RWPE2 (cell line): Measurements from ENCODE around the gene ZBTB12.

ENCODE experiments used
- ATAC-seq: fragments of 200-7000 bp; cut with Tn5 transposase; 3 replicates; pipeline ENCODE4 v1.9.1; 2021; ENCODE audit warnings: low read depth
- DNase-seq: peaks from one replicate; pipeline ENCODE4 v3.0.0-alpha.2; 2020; ENCODE audit warnings: low spot score
- H3K27ac ChIP-seq: fragments of 450-650 bp; 2 replicates; pipeline ENCODE4 v1.5.1; 2017; ENCODE audit warnings: mild to moderate bottlenecking; ENCODE audit not compliant: poor library complexity, severe bottlenecking
- H3K27me3 ChIP-seq: fragments of 250-450 bp; sonication (Bioruptor Pico); 2 replicates; pipeline ENCODE4 v1.5.1; 2021; ENCODE audit warnings: mild to moderate bottlenecking, moderate library complexity; ENCODE audit not compliant: insufficient read depth, poor library complexity, severe bottlenecking
- H3K36me3 ChIP-seq: fragments of 250-450 bp; sonication (Bioruptor Pico); 2 replicates; pipeline ENCODE4 v1.5.1; 2020; ENCODE audit warnings: low read depth, mild to moderate bottlenecking, moderate library complexity
- H3K4me1 ChIP-seq: fragments of 250-450 bp; sonication (Bioruptor Pico); 2 replicates; pipeline ENCODE4 v1.5.1; 2021; ENCODE audit warnings: mild to moderate bottlenecking, moderate library complexity; ENCODE audit not compliant: insufficient read depth, poor library complexity, severe bottlenecking
- H3K4me3 ChIP-seq: fragments of 250-450 bp; sonication (Bioruptor Pico); 2 replicates; pipeline ENCODE4 v1.5.1; 2021; ENCODE audit warnings: mild to moderate bottlenecking, moderate library complexity; ENCODE audit not compliant: severe bottlenecking
- H3K9me3 ChIP-seq: fragments of 250-450 bp; sonication (Bioruptor Pico); 2 replicates; pipeline ENCODE4 v1.5.1; 2021; ENCODE audit warnings: mild to moderate bottlenecking, moderate library complexity; ENCODE audit not compliant: severe bottlenecking
- CTCF ChIP-seq: fragments of 450-650 bp; IDR thresholded peaks from one replicate; pipeline ENCODE4 v1.5.1; 2017; ENCODE audit warnings: mild to moderate bottlenecking, moderate library complexity; ENCODE audit not compliant: poor library complexity, severe bottlenecking

The ZBTB12 gene

GRCh38 chr6:31903957-31904356 lies 2.1 kb upstream of the ZBTB12 start:
- no peak for DNase-seq
- ATAC-seq, result no peak
- no peaks in the 10 kb centered on the region for H3K27me3 ChIP-seq
- no peaks in the 10 kb centered on the region for H3K4me1 ChIP-seq
- H3K27ac ChIP-seq, result no peak overlapping the region
- no peaks in the 10 kb centered on the region for H3K36me3 ChIP-seq
- no peak overlapping the region for H3K4me3 ChIP-seq
- TF ChIP-seq CTCF, result no peak
- H3K9me3 ChIP-seq, result no peaks in the 10 kb centered on the region

- Histone ChIP-seq H3K4me1 (peaks cover 4% of the 10 kb centered on the region), H3K9me3 (no peaks in the 10 kb centered on the region), H3K27ac (peak overlapping the region; percentile 68), H3K36me3 (no peaks in the 10 kb centered on the region), H3K4me3 (peak overlapping the region; percentile 36), H3K27me3 (no peaks in the 10 kb centered on the region)
- DNase-seq (no peak), ATAC-seq (no peak; the same call in 2 of the 3 replicates)
- no peak for TF ChIP-seq CTCF
These were observed 402 bp downstream of the ZBTB12 start for GRCh38 chr6:31901415-31901952.

- TF ChIP-seq CTCF, result no peak
- Histone ChIP-seq H3K36me3 (peaks cover 1% of the 10 kb centered on the region; the same call in 1 of the 2 replicates), H3K27me3 (no peaks in the 10 kb centered on the region), H3K4me1 (peaks cover 4% of the 10 kb centered on the region), H3K4me3 (peak overlapping the region; percentile 36), H3K27ac (peak overlapping the region; percentile 68), H3K9me3 (no peaks in the 10 kb centered on the region)
- DNase-seq (no peak), ATAC-seq (no peak)
These were observed 920 bp downstream of the ZBTB12 start for GRCh38 chr6:31900917-31901414.

GRCh38 chr6:31899882-31900722 lies 1.8 kb downstream of the ZBTB12 start:
- DNase-seq (no peak), ATAC-seq (no peak)
- no peaks in the 10 kb centered on the region for H3K9me3 ChIP-seq
- H3K27me3 ChIP-seq, result no peaks in the 10 kb centered on the region
- H3K4me1 ChIP-seq, result peaks cover 4% of the 10 kb centered on the region
- peaks cover 10% of the 10 kb centered on the region for H3K36me3 ChIP-seq
- no peak overlapping the region for H3K27ac ChIP-seq
- no peak overlapping the region for H3K4me3 ChIP-seq
- no peak for TF ChIP-seq CTCF
